ENCODE measurements around the gene ALDH1A1.

Gene ALDH1A1

GRCh38 chr9:72855890-72856523 is 96.8 kb downstream of the ALDH1A1 start:
- DNase-seq (ENCODE audit: low spot score) = no peak

GRCh38 chr9:72855321-72855720 is 97.5 kb downstream of the ALDH1A1 start:
- no peak for DNase-seq (ENCODE audit: low spot score)

Data from CD4-positive, alpha-beta T cell treated with Interleukin-15 for 4 hours (primary cell).